NCI-H1417 (cell line): ENCODE results near the gene APBA1.
"Not testable (repeated sequence)": the region's sequence is repeated elsewhere in the genome, so short reads cannot be mapped to it uniquely, and the experiment has no call there.

Experiments
- DNase-seq, 3 experiments: peaks; one replicate each; lab custom pipeline; 2025; lab: John Stamatoyannopoulos, UW

APBA1 gene

GRCh38 chr9:69606089-69606488 is 66.1 kb downstream of the APBA1 start:
- DNase-seq: no peak

GRCh38 chr9:69605406-69605805 is 66.8 kb downstream of the APBA1 start:
- peak in 2 of 3 experiments; percentile 43 to 82 for DNase-seq

- DNase-seq: no peak
Measured at GRCh38 chr9:69604568-69605219, 67.5 kb downstream of the APBA1 start.

- no peak for DNase-seq
Measured at GRCh38 chr9:69603656-69604055, 68.5 kb downstream of the APBA1 start.

GRCh38 chr9:69602773-69603172 is 69.4 kb downstream of the APBA1 start:
- no peak for DNase-seq

GRCh38 chr9:69601698-69602097 is 70.5 kb downstream of the APBA1 start:
- DNase-seq: no peak

GRCh38 chr9:69600314-69601047 is 71.7 kb downstream of the APBA1 start:
- no peak for DNase-seq

GRCh38 chr9:69599232-69599971 is 72.8 kb downstream of the APBA1 start:
- no peak for DNase-seq

- not testable (repeated sequence) for DNase-seq
Measured at GRCh38 chr9:69596906-69597305, 75.3 kb downstream of the APBA1 start.

- no peak for DNase-seq
Measured at GRCh38 chr9:69594180-69594579, 78.0 kb downstream of the APBA1 start.

- DNase-seq: no peak
Measured at GRCh38 chr9:69593756-69594155, 78.4 kb downstream of the APBA1 start.

GRCh38 chr9:69593301-69593700 is 78.9 kb downstream of the APBA1 start:
- no peak for DNase-seq

- peak in 1 of 3 experiments; percentile 21 for DNase-seq
Measured at GRCh38 chr9:69590266-69590665, 81.9 kb downstream of the APBA1 start.

GRCh38 chr9:69589156-69589555 is 83.0 kb downstream of the APBA1 start:
- DNase-seq: no peak

- DNase-seq: no peak
Measured at GRCh38 chr9:69585571-69585970, 86.6 kb downstream of the APBA1 start.

- no peak for DNase-seq
Measured at GRCh38 chr9:69584759-69585158, 87.4 kb downstream of the APBA1 start.

GRCh38 chr9:69583645-69584234 is 88.4 kb downstream of the APBA1 start:
- DNase-seq: no peak

GRCh38 chr9:69582544-69583297 is 89.5 kb downstream of the APBA1 start:
- DNase-seq: peak in 1 of 3 experiments; percentile 29

- no peak for DNase-seq
Measured at GRCh38 chr9:69582018-69582417, 90.2 kb downstream of the APBA1 start.

GRCh38 chr9:69580582-69581214 is 91.5 kb downstream of the APBA1 start:
- peak in 1 of 3 experiments; percentile 2 for DNase-seq
